ENCODE results near the gene GMPPA. TPM values are rescaled to one million over a fixed set of nuclear protein-coding genes. Genes with fewer than 3 reads are reported as not detected.

GMPPA gene
- total and polyA plus RNA-seq, 9 of the 15 experiments (the other 6 are each of a cell fraction or from before 2014, with no cell fraction given), result 7.0 to 101 (median 66.7) TPM

GRCh38 chr2:219526320-219527075 is 27.8 kb downstream of the GMPPA start (continued):
- TF ChIP-seq ZBTB9 (CRISPR knock-in tag; IDR thresholded peaks at IDR 0.05) (no peak), HLTF (IDR thresholded peaks at IDR 0.05) (peak; percentile 82; the same call in 1 of the 2 replicates), POLR2AphosphoS5 (IDR thresholded peaks at IDR 0.05; ENCODE audit: control insufficient read depth, insufficient read depth, low read depth, low read length) (no peak), NR4A1 (CRISPR knock-in tag; IDR thresholded peaks at IDR 0.05) (no peak), NR4A1 (tag; IDR thresholded peaks at IDR 0.05) (no peak), ETV5 (CRISPR knock-in tag; IDR thresholded peaks at IDR 0.05; ENCODE audit: low read depth) (peak; percentile 5; the same call in 1 of the 2 replicates), NFRKB (IDR thresholded peaks at IDR 0.05; ENCODE audit: low read depth) (0 out of 2 replicates have a peak, but pooled peaks have one; percentile 19), NFXL1 (CRISPR knock-in tag; IDR thresholded peaks at IDR 0.05) (no peak), MNT (conservative IDR thresholded peaks at IDR 0.05) (no peak), CHD4 (IDR thresholded peaks at IDR 0.05; ENCODE audit: insufficient read depth, insufficient replicate concordance, low read depth, low read length, poor library complexity, severe bottlenecking) (no peak), ZBTB1 (CRISPR knock-in tag; IDR thresholded peaks at IDR 0.05; ENCODE audit: borderline replicate concordance, low read depth) (no peak), ZFPM2 (CRISPR knock-in tag; IDR thresholded peaks at IDR 0.05) (no peak), SAP30 (IDR thresholded peaks at IDR 0.05; ENCODE audit: borderline replicate concordance, insufficient read depth, low read depth, low read length, poor library complexity, severe bottlenecking) (no peak), TEAD2 (tag; IDR thresholded peaks at IDR 0.05) (no peak), TFAM (CRISPR knock-in tag; conservative IDR thresholded peaks at IDR 0.05) (no peak), PHF20 (IDR thresholded peaks at IDR 0.05; ENCODE audit: partially characterized antibody) (no peak), ZNF165 (CRISPR knock-in tag; IDR thresholded peaks at IDR 0.05; ENCODE audit: borderline replicate concordance) (no peak)
- TF ChIP-seq, protein P1, sequence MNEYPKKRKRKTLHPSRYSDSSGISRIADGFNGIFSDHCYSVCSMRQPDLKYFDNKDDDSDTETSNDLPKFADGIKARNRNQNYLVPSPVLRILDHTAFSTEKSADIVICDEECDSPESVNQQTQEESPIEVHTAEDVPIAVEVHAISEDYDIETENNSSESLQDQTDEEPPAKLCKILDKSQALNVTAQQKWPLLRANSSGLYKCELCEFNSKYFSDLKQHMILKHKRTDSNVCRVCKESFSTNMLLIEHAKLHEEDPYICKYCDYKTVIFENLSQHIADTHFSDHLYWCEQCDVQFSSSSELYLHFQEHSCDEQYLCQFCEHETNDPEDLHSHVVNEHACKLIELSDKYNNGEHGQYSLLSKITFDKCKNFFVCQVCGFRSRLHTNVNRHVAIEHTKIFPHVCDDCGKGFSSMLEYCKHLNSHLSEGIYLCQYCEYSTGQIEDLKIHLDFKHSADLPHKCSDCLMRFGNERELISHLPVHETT (CRISPR knock-in tag; conservative IDR thresholded peaks at IDR 0.05 in 1 of 2, IDR thresholded peaks at IDR 0.05 in 1 of 2), result no peak
- TF ChIP-seq, protein P2, sequence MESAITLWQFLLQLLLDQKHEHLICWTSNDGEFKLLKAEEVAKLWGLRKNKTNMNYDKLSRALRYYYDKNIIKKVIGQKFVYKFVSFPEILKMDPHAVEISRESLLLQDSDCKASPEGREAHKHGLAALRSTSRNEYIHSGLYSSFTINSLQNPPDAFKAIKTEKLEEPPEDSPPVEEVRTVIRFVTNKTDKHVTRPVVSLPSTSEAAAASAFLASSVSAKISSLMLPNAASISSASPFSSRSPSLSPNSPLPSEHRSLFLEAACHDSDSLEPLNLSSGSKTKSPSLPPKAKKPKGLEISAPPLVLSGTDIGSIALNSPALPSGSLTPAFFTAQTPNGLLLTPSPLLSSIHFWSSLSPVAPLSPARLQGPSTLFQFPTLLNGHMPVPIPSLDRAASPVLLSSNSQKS (CRISPR knock-in tag; IDR thresholded peaks at IDR 0.05), result no peak
- TF ChIP-seq, protein P3, sequence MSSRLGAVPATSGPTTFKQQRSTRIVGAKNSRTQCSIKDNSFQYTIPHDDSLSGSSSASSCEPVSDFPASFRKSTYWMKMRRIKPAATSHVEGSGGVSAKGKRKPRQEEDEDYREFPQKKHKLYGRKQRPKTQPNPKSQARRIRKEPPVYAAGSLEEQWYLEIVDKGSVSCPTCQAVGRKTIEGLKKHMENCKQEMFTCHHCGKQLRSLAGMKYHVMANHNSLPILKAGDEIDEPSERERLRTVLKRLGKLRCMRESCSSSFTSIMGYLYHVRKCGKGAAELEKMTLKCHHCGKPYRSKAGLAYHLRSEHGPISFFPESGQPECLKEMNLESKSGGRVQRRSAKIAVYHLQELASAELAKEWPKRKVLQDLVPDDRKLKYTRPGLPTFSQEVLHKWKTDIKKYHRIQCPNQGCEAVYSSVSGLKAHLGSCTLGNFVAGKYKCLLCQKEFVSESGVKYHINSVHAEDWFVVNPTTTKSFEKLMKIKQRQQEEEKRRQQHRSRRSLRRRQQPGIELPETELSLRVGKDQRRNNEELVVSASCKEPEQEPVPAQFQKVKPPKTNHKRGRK (tag; IDR thresholded peaks at IDR 0.05), result no peak

All from K562 (cell line).